NB4 (cell line): ENCODE results near the gene LAMC2.
"Not testable (repeated sequence)": the region's sequence is repeated elsewhere in the genome, so short reads cannot be mapped to it uniquely, and the experiment has no call there.

ENCODE experiments used
- DNase-seq: peaks from one replicate; pipeline ENCODE4 v3.0.0; 2010; ENCODE audit warnings: low read depth
- H3K4me3 ChIP-seq: one replicate; pipeline ENCODE4 v1.5.1; 2011; ENCODE audit warnings: mild to moderate bottlenecking, low read depth, low read length, moderate library complexity
- CTCF ChIP-seq: IDR thresholded peaks from one replicate; pipeline ENCODE4 v1.5.1; 2012; ENCODE audit warnings: low read depth, low read length
- MAX ChIP-seq: IDR thresholded peaks from 2 replicates; pipeline ENCODE4 v1.6.1; 2011; ENCODE audit warnings: low read depth, low read length
- MYC ChIP-seq: IDR thresholded peaks from 2 replicates; pipeline ENCODE4 v1.6.1; 2011; ENCODE audit warnings: low read depth, low read length
- POLR2A ChIP-seq: IDR thresholded peaks from 2 replicates; pipeline ENCODE4 v1.6.1; 2011; ENCODE audit warnings: mild to moderate bottlenecking; ENCODE audit not compliant: insufficient read length; ENCODE audit errors: extremely low read depth

The LAMC2 gene

GRCh38 chr1:183239793-183240525, 53.9 kb downstream of the LAMC2 start:
- TF ChIP-seq MAX (no peak), POLR2A (no peak), MYC (no peak), CTCF (no peak)
- DNase-seq: no peak

GRCh38 chr1:183240526-183240825, 54.4 kb downstream of the LAMC2 start:
- DNase-seq: no peak
- no peak overlapping the region for H3K4me3 ChIP-seq
- TF ChIP-seq MYC (no peak), POLR2A (no peak), CTCF (no peak), MAX (no peak)

More at GRCh38 chr1:183239793-183240525, 53.9 kb downstream of the LAMC2 start:
- H3K4me3 ChIP-seq: no peak overlapping the region

- not testable (repeated sequence) for H3K4me3 ChIP-seq, DNase-seq
Observed at GRCh38 chr1:183240853-183241252, 54.8 kb downstream of the LAMC2 start.

- TF ChIP-seq MYC (no peak), MAX (no peak), POLR2A (no peak), CTCF (no peak)
- DNase-seq: no peak
- no peak overlapping the region for H3K4me3 ChIP-seq
Observed at GRCh38 chr1:183241471-183241870, 55.4 kb downstream of the LAMC2 start.

GRCh38 chr1:183242556-183242955, 56.5 kb downstream of the LAMC2 start:
- TF ChIP-seq MAX (no peak), CTCF (no peak), POLR2A (no peak), MYC (no peak)
- H3K4me3 ChIP-seq: no peak overlapping the region
- no peak for DNase-seq

GRCh38 chr1:183243161-183244050, 57.3 kb downstream of the LAMC2 start:
- peak; percentile 59; the same call in 1 of the 2 replicates for TF ChIP-seq MAX
- no peak for TF ChIP-seq POLR2A
- no peak for TF ChIP-seq CTCF
- TF ChIP-seq MYC: peak; percentile 27; the same call in 1 of the 2 replicates
- peak; percentile 85 for DNase-seq
- no peak overlapping the region for H3K4me3 ChIP-seq
